H9 (cell line): ENCODE data around the gene CFAP77. TPM values are rescaled to one million over a fixed set of nuclear protein-coding genes. Genes with fewer than 3 reads are reported as not detected.

ENCODE experiments used
- DNase-seq: peaks from one replicate; pipeline ENCODE4 v3.0.0-alpha.2; 2017
- H2AFZ ChIP-seq: one replicate; pipeline ENCODE4 v1.6.1; 2013; ENCODE audit warnings: mild to moderate bottlenecking, low read length, control low read depth, moderate library complexity
- H2AK5ac ChIP-seq: 2 replicates; pipeline ENCODE4 v1.6.1; 2013; ENCODE audit warnings: low read length, control low read depth, mixed read lengths; ENCODE audit not compliant: insufficient read length
- H2BK120ac ChIP-seq: one replicate; pipeline ENCODE4 v1.6.1; 2013; ENCODE audit warnings: low read depth, mild to moderate bottlenecking, low read length, control low read depth, inconsistent platforms; ENCODE audit not compliant: poor library complexity, severe bottlenecking
- H2BK12ac ChIP-seq: 2 replicates; pipeline ENCODE4 v1.6.1; 2013; ENCODE audit warnings: low read length, control low read depth, mixed read lengths, low read depth; ENCODE audit not compliant: insufficient read length
- H2BK15ac ChIP-seq: 2 replicates; pipeline ENCODE4 v1.6.1; 2013; ENCODE audit warnings: low read depth, low read length, control low read depth
- H2BK20ac ChIP-seq: one replicate; pipeline ENCODE4 v1.6.1; 2013; ENCODE audit warnings: low read depth, mild to moderate bottlenecking, low read length, control low read depth, inconsistent platforms; ENCODE audit not compliant: poor library complexity, severe bottlenecking
- H2BK5ac ChIP-seq: 2 replicates; pipeline ENCODE4 v1.6.1; 2013; ENCODE audit warnings: low read length, control low read depth, mixed read lengths; ENCODE audit not compliant: insufficient read length
- H3K14ac ChIP-seq: 2 replicates; pipeline ENCODE4 v1.6.1; 2013; ENCODE audit warnings: low read length, control low read depth; ENCODE audit not compliant: insufficient read depth
- H3K18ac ChIP-seq: 2 replicates; pipeline ENCODE4 v1.6.1; 2013; ENCODE audit warnings: low read depth, mild to moderate bottlenecking, mixed read lengths, low read length, control low read depth; ENCODE audit not compliant: insufficient read length
- H3K23ac ChIP-seq: 2 replicates; pipeline ENCODE4 v1.6.1; 2013; ENCODE audit warnings: low read length, control low read depth, mixed read lengths, low read depth; ENCODE audit not compliant: insufficient read length
- H3K23me2 ChIP-seq: 2 replicates; pipeline ENCODE4 v1.6.1; 2013; ENCODE audit warnings: low read depth, mild to moderate bottlenecking, mixed read lengths, low read length, control low read depth; ENCODE audit not compliant: insufficient read length, poor library complexity, severe bottlenecking
- H3K27ac ChIP-seq: 2 replicates; pipeline ENCODE4 v1.5.1; 2013; ENCODE audit warnings: low read length, control low read depth, mixed read lengths, low read depth; ENCODE audit not compliant: insufficient read length
- H3K27me3 ChIP-seq: 2 replicates; pipeline ENCODE4 v1.6.1; 2013; ENCODE audit warnings: low read length, control low read depth, inconsistent platforms; ENCODE audit not compliant: insufficient read depth
- H3K4ac ChIP-seq: 2 replicates; pipeline ENCODE4 v1.6.1; 2013; ENCODE audit warnings: low read depth, mild to moderate bottlenecking, control low read depth, inconsistent platforms, low read length, moderate library complexity
- H3K4me1 ChIP-seq: 2 replicates; pipeline ENCODE4 v1.6.1; 2013; ENCODE audit warnings: low read length, control low read depth, inconsistent platforms; ENCODE audit not compliant: insufficient read depth
- H3K4me2 ChIP-seq: 2 replicates; pipeline ENCODE4 v1.6.1; 2013; ENCODE audit warnings: low read length, control low read depth, mixed read lengths; ENCODE audit not compliant: insufficient read length, insufficient read depth
- H3K56ac ChIP-seq: 2 replicates; pipeline ENCODE4 v1.6.1; 2013; ENCODE audit warnings: low read depth, mild to moderate bottlenecking, mixed read lengths, low read length, control low read depth; ENCODE audit not compliant: insufficient read length
- H3K79me1 ChIP-seq: 2 replicates; pipeline ENCODE4 v1.6.1; 2013; ENCODE audit warnings: low read depth, mild to moderate bottlenecking, moderate library complexity, low read length, control low read depth, inconsistent platforms; ENCODE audit not compliant: insufficient read depth, poor library complexity, severe bottlenecking
- H3K79me2 ChIP-seq: 2 replicates; pipeline ENCODE4 v1.6.1; 2013; ENCODE audit warnings: low read length, control low read depth, inconsistent platforms; ENCODE audit not compliant: insufficient read depth
- H3K9ac ChIP-seq: 2 replicates; pipeline ENCODE4 v1.6.1; 2013; ENCODE audit warnings: low read length, control low read depth, mixed read lengths; ENCODE audit not compliant: insufficient read length; ENCODE audit errors: extremely low read depth
- H3K9me3 ChIP-seq: one replicate; pipeline ENCODE4 v1.6.1; 2013; ENCODE audit warnings: low read depth, low read length, inconsistent platforms; ENCODE audit not compliant: control insufficient read depth
- H3T11ph ChIP-seq: one replicate; pipeline ENCODE4 v1.6.1; 2013; ENCODE audit warnings: mild to moderate bottlenecking, low read length, control low read depth, inconsistent platforms
- H4K20me1 ChIP-seq: one replicate; pipeline ENCODE4 v1.6.1; 2013; ENCODE audit not compliant: control insufficient read depth, insufficient read length, insufficient read depth
- H4K5ac ChIP-seq: 2 replicates; pipeline ENCODE4 v1.6.1; 2013; ENCODE audit warnings: low read depth, mild to moderate bottlenecking, mixed read lengths, low read length, control low read depth; ENCODE audit not compliant: insufficient read length
- H4K8ac ChIP-seq: replicated peaks from 2 replicates; pipeline ENCODE4 v1.6.1; 2013; ENCODE audit warnings: low read length, control low read depth, mixed read lengths, low read depth; ENCODE audit not compliant: insufficient read length
- H4K91ac ChIP-seq: 2 replicates; pipeline ENCODE4 v1.6.1; 2013; ENCODE audit warnings: low read depth, mild to moderate bottlenecking, moderate library complexity, mixed read lengths, low read length, control low read depth; ENCODE audit not compliant: insufficient read length
- H3K27ac Mint-ChIP-seq, 3 experiments: 2 replicates in 2 of 3; 3 replicates in 1 of 3; pipeline ENCODE4 v1.8.0; 2020 to 2021; ENCODE audit warnings: mixed read lengths in 3 of 3, mild to moderate bottlenecking in 1 of 3, moderate library complexity in 1 of 3
- H3K27me3 Mint-ChIP-seq: 2 replicates; pipeline ENCODE4 v1.8.0; 2021; ENCODE audit warnings: low read depth, mild to moderate bottlenecking, moderate library complexity, mixed read lengths
- H3K36me3 Mint-ChIP-seq, 3 experiments: 2 replicates in 2 of 3; 3 replicates in 1 of 3; pipeline ENCODE4 v1.8.0; 2020 to 2021; ENCODE audit warnings: low read depth in 3 of 3, mixed read lengths in 3 of 3; ENCODE audit not compliant: insufficient read depth in 1 of 3
- H3K4me1 Mint-ChIP-seq, 2 experiments: 2 replicates each; pipeline ENCODE4 v1.8.0; 2020; ENCODE audit warnings: mixed read lengths in 2 of 2
- H3K4me3 Mint-ChIP-seq, 2 experiments: 2 replicates in 1 of 2; 3 replicates in 1 of 2; pipeline ENCODE4 v1.8.0; 2020 to 2021; ENCODE audit warnings: mild to moderate bottlenecking in 2 of 2, mixed read lengths in 2 of 2, moderate library complexity in 1 of 2
- H3K9me3 Mint-ChIP-seq, 2 experiments: 2 replicates in 1 of 2; 3 replicates in 1 of 2; pipeline ENCODE4 v1.8.0; 2020; ENCODE audit warnings: mild to moderate bottlenecking in 2 of 2, mixed read lengths in 2 of 2, moderate library complexity in 1 of 2
- CTCF ChIP-seq: fragments of 200-600 bp; sonication (generic); conservative IDR thresholded peaks from 3 replicates; pipeline ENCODE4 v1.8.0; 2021; ENCODE audit warnings: antibody characterized with exemption, mild to moderate bottlenecking
- WGBS: extraction: QIAGEN DNeasy Blood & Tissue Kit; methylation state at CpG from one replicate; pipeline ENCODE4 v1.1.7; 2013; ENCODE audit warnings: missing lambda C conversion rate, low lambda C conversion rate, mixed read lengths; ENCODE audit not compliant: insufficient read length; ENCODE audit errors: extremely low coverage; 5-methylcytosine and 5-hydroxymethylcytosine counted together
- total RNA-seq: library from RNA; stranded (reverse); gene quantifications from 2 replicates; pipeline ENCODE4 v1.2.1, GENCODE V29; 2021

The CFAP77 gene
- total RNA-seq, 1 experiment from 2014 or later, result 0.72 TPM

- Mint-ChIP-seq H3K4me3 (no peak overlapping the region), H3K4me1 (peaks cover 0 to 10% of the 10 kb centered on the region in 2 experiments; a peak in 2 of 4 replicates), H3K36me3 (no peaks in the 10 kb centered on the region), H3K27ac (no peak overlapping the region), H3K9me3 (no peaks in the 10 kb centered on the region), H3K27me3 (peaks cover 7% of the 10 kb centered on the region; the same call in 1 of the 2 replicates)
- H2AK5ac ChIP-seq, result no peak overlapping the region
- no peak overlapping the region for H2BK5ac ChIP-seq
- no peaks in the 10 kb centered on the region for H3K27me3 ChIP-seq
- H4K20me1 ChIP-seq, result no peaks in the 10 kb centered on the region
- no peaks in the 10 kb centered on the region for H3K79me1 ChIP-seq
- no peak overlapping the region for H4K91ac ChIP-seq
- no peaks in the 10 kb centered on the region for H3K9me3 ChIP-seq
- no CpG with 5 or more reads among the region's 9 CpGs for WGBS
- no peak overlapping the region for H3K4me2 ChIP-seq
- no peak overlapping the region for H3T11ph ChIP-seq
- H3K79me2 ChIP-seq, result no peaks in the 10 kb centered on the region
- no peak overlapping the region for H4K5ac ChIP-seq
- H3K23ac ChIP-seq, result no peak overlapping the region
- no peaks in the 10 kb centered on the region for H3K4me1 ChIP-seq
- no peaks in the 10 kb centered on the region for H3K23me2 ChIP-seq
- DNase-seq, result no peak
- H3K9ac ChIP-seq, result no peak overlapping the region
- no peak overlapping the region for H3K18ac ChIP-seq
- no peak overlapping the region for H3K4ac ChIP-seq
- no peak overlapping the region for H3K56ac ChIP-seq
- H2BK12ac ChIP-seq, result no peak overlapping the region
- no peak overlapping the region for H2AFZ ChIP-seq
- no peak overlapping the region for H4K8ac ChIP-seq
- H2BK15ac ChIP-seq, result no peak overlapping the region
- H2BK120ac ChIP-seq, result no peak overlapping the region
- no peak overlapping the region for H3K27ac ChIP-seq
- no peak for TF ChIP-seq CTCF
- H2BK20ac ChIP-seq, result no peak overlapping the region
- H3K14ac ChIP-seq, result no peak overlapping the region
These were observed 54.5 kb downstream of the CFAP77 start for GRCh38 chr9:132464547-132464946.
